Rectal smooth muscle tissue (tissue), 1 donor: Measurements from ENCODE around the gene RUNX1.

Experiments
- H3K27ac ChIP-seq: one replicate; pipeline ENCODE4 v1.7.0; 2013; ENCODE audit warnings: low read depth, low read length, inconsistent platforms
- H3K27me3 ChIP-seq: one replicate; pipeline ENCODE4 v1.7.0; 2013; ENCODE audit warnings: low read length; ENCODE audit not compliant: control insufficient read depth, insufficient read depth
- H3K36me3 ChIP-seq: one replicate; pipeline ENCODE4 v1.7.0; 2013; ENCODE audit warnings: low read length; ENCODE audit not compliant: control insufficient read depth, insufficient read depth
- H3K4me1 ChIP-seq: one replicate; pipeline ENCODE4 v1.7.0; 2013; ENCODE audit warnings: low read length; ENCODE audit not compliant: control insufficient read depth, insufficient read depth
- H3K4me3 ChIP-seq: one replicate; pipeline ENCODE4 v1.7.0; 2013; ENCODE audit warnings: low read length
- H3K9ac ChIP-seq: one replicate; pipeline ENCODE4 v1.7.0; 2013; ENCODE audit warnings: low read length

The RUNX1 gene

DNA sequence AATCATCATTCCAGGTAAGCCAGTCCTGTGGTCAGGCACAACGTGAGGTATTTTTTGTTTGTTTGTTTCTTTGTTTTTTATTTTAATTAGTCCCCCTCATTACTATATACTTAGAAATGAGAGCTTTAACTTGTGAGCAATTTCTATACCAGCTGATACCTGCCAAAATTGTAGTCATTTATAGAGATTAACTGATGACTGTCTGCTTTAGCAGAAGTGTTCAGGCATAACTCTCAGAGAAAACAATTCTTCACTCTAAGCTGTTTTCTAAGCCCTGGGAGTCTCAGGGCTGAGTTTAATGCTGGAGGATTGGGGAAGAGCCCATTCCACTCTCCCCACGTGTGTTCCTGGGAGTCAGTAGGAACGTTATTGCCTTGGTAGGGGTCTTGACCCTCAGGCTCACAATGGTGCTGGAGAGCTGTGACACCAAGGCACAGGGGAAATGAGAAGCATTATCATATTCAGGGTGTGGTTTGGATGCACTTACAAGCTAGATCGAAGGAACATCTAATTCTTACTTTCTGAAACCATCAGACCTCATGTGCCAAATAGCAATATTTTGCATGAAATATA is 212.1 kb downstream of the RUNX1 start:
- no peak overlapping the region for H3K9ac ChIP-seq
- no peaks in the 10 kb centered on the region for H3K36me3 ChIP-seq
- no peak overlapping the region for H3K4me3 ChIP-seq
- no peaks in the 10 kb centered on the region for H3K27me3 ChIP-seq
- no peaks in the 10 kb centered on the region for H3K4me1 ChIP-seq
- no peak overlapping the region for H3K27ac ChIP-seq

GRCh38 chr21:34836103-34836932 is 212.8 kb downstream of the RUNX1 start:
- Histone ChIP-seq H3K36me3 (no peaks in the 10 kb centered on the region), H3K27ac (no peak overlapping the region), H3K27me3 (no peaks in the 10 kb centered on the region), H3K9ac (no peak overlapping the region), H3K4me3 (no peak overlapping the region), H3K4me1 (no peaks in the 10 kb centered on the region)

- H3K4me3 ChIP-seq = no peak overlapping the region
- no peak overlapping the region for H3K9ac ChIP-seq
- no peaks in the 10 kb centered on the region for H3K36me3 ChIP-seq
- H3K27ac ChIP-seq = no peak overlapping the region
- no peaks in the 10 kb centered on the region for H3K27me3 ChIP-seq
- H3K4me1 ChIP-seq = no peaks in the 10 kb centered on the region
These were observed 213.6 kb downstream of the RUNX1 start for GRCh38 chr21:34835526-34835925.

- no peak overlapping the region for H3K4me3 ChIP-seq
- no peaks in the 10 kb centered on the region for H3K4me1 ChIP-seq
- no peaks in the 10 kb centered on the region for H3K36me3 ChIP-seq
- no peaks in the 10 kb centered on the region for H3K27me3 ChIP-seq
- no peak overlapping the region for H3K9ac ChIP-seq
- no peak overlapping the region for H3K27ac ChIP-seq
These were observed 214.1 kb downstream of the RUNX1 start for GRCh38 chr21:34834852-34835501.

DNA sequence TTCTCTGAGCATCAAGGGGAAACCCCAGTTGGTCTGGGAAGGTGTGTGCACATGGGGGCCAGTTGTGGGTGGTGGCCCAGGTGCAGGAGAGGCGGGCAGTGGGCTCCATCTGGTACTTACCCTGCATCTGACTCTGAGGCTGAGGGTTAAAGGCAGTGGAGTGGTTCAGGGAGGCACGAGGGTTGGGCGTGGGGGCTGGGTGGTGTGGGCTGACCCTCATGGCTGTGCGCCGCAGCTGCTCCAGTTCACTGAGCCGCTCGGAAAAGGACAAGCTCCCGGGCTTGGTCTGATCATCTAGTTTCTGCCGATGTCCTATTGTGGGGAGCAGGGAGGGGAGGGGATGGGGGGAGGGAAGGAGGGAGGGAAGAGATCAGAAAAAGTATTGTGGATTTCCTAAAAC is 214.8 kb downstream of the RUNX1 start:
- H3K9ac ChIP-seq = no peak overlapping the region
- H3K27ac ChIP-seq = no peak overlapping the region
- H3K4me1 ChIP-seq = no peaks in the 10 kb centered on the region
- H3K27me3 ChIP-seq = no peaks in the 10 kb centered on the region
- H3K4me3 ChIP-seq = no peak overlapping the region
- H3K36me3 ChIP-seq = no peaks in the 10 kb centered on the region

DNA sequence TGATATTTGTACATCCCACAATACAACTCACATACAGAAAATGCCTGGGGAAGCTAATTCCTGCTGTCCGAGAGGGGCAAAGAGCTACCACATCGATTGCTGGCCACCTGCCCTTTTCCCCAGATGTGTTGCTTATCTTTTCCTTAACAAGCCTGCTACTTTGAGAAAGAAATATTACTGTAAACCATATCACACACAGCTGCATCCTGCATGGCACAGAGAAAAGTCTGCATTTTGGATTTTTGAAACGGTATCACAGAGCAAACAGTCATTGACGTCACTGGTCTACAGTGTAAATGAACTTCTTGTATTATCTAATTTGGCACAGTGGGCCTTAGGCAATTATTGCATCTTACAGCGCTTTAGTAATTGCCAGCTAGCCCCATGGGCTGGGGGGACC is 215.6 kb downstream of the RUNX1 start:
- Histone ChIP-seq H3K9ac (no peak overlapping the region), H3K27me3 (no peaks in the 10 kb centered on the region), H3K4me3 (no peak overlapping the region), H3K36me3 (no peaks in the 10 kb centered on the region), H3K27ac (no peak overlapping the region), H3K4me1 (no peaks in the 10 kb centered on the region)

GRCh38 chr21:34830386-34831170 is 218.5 kb downstream of the RUNX1 start:
- Histone ChIP-seq H3K4me1 (no peaks in the 10 kb centered on the region), H3K4me3 (no peak overlapping the region), H3K36me3 (peaks cover 6% of the 10 kb centered on the region), H3K9ac (no peak overlapping the region), H3K27me3 (no peaks in the 10 kb centered on the region), H3K27ac (no peak overlapping the region)

DNA sequence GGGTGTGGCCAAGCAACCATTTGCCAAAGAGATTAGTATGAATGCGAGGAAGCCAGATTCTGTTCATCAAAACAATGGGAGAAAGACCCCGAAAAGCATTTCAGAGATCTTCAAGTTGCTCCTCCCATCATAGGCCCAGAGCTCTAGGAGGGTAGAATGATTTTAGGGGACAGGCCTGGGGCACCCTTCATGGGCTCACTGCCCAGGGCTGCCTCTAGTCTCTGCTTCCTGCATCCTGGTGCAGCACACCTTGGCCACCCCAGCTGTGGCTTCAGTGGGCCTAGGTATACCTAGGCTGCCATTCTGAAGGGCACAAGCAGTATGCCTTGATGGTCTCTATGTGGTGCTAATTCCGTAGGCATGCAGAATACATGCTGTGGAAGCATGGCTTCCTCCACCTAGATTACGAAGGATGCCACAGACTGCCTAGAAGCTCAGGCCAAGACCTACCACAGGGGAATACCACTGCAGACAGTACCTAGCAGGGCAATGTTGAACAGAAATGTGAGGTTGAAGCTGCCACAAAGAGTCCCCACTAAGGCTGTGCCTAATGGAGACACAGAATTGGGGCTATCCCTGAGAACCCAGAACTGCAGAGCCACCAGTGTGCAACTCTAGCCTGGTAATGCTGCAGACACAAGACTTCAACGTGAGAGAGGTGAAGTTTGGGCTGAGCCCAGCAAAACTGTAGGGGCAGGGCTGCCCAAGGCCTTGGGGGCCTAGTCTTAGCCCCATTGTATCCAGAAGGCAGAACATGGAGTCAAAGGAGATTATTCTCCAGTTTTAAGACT is 221.5 kb downstream of the RUNX1 start:
- Histone ChIP-seq H3K4me3 (no peak overlapping the region), H3K27ac (no peak overlapping the region), H3K4me1 (no peaks in the 10 kb centered on the region), H3K36me3 (peaks cover 6% of the 10 kb centered on the region), H3K27me3 (no peaks in the 10 kb centered on the region), H3K9ac (no peak overlapping the region)

GRCh38 chr21:34826836-34827235 is 222.3 kb downstream of the RUNX1 start:
- Histone ChIP-seq H3K9ac (no peak overlapping the region), H3K4me1 (no peaks in the 10 kb centered on the region), H3K36me3 (peaks cover 6% of the 10 kb centered on the region), H3K4me3 (no peak overlapping the region), H3K27me3 (no peaks in the 10 kb centered on the region), H3K27ac (no peak overlapping the region)

DNA sequence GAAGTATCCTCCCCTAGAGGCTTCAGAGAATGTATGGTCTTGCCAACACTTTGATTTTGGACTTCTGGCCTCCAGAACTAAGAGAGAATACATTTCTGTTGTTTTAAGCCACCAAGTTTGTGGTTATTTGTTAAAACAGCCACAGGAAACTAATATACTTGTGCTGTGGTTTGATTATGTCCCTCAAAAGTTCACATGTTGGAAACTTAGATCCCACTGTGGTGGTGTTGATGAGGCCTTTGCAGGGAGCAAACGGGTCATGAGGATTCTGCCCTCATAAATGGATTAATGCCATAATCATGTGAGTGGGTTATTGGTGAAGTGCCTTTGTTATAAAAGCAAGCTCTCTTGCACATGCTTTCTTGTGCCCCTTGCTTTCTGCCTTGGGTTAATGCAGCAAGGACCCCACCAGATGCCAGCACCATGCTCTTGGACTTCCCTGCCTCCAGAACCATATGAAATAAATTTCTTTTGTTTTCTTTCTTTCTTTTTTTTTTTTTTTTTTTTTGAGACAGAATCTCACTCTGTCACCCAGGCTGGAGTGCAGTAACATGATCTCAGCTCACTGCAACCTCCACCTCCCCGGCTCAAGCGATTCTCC is 223.1 kb downstream of the RUNX1 start:
- no peaks in the 10 kb centered on the region for H3K27me3 ChIP-seq
- H3K9ac ChIP-seq = no peak overlapping the region
- no peak overlapping the region for H3K27ac ChIP-seq
- peaks cover 6% of the 10 kb centered on the region for H3K36me3 ChIP-seq
- H3K4me1 ChIP-seq = no peaks in the 10 kb centered on the region
- H3K4me3 ChIP-seq = no peak overlapping the region

- H3K4me1 ChIP-seq = no peaks in the 10 kb centered on the region
- H3K9ac ChIP-seq = no peak overlapping the region
- H3K4me3 ChIP-seq = no peak overlapping the region
- no peaks in the 10 kb centered on the region for H3K27me3 ChIP-seq
- H3K36me3 ChIP-seq = peaks cover 6% of the 10 kb centered on the region
- no peak overlapping the region for H3K27ac ChIP-seq
These were observed 224.0 kb downstream of the RUNX1 start for GRCh38 chr21:34825101-34825500.
